HG03432 (cell line): ENCODE results near the gene PCF11.

ENCODE experiments used
- ATAC-seq: cut with Tn5 transposase; IDR thresholded peaks from one replicate; pipeline ENCODE4 v1.9.1; 2021; ENCODE audit warnings: mild to moderate bottlenecking, moderate library complexity; ENCODE audit not compliant: unreplicated experiment

Gene PCF11

DNA sequence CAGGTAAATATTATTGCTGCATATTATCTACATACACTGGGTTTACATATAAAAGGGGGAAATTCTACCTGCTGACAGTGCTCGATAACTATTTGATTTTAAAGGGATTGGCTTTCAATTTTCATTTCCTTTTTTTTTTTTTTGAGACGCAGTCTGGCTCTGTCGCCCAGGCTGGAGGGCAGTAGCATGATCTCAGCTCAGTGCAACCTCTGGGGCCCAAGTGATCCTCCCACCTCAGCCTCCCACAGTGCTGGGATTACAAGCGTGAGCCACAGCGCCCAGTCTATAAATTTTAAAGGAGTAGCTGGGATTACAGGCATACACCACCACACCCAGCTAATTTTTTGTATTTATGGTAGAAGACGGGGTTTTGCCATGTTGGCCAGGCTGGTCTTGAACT lies 3.2 kb upstream of the PCF11 start:
- ATAC-seq, result no peak

GRCh38 chr11:83156144-83156995 lies 561 bp upstream of the PCF11 start:
- peak; percentile 95 for ATAC-seq

- ATAC-seq, result no peak
Observed at GRCh38 chr11:83157594-83158356, 844 bp downstream of the PCF11 start.

DNA sequence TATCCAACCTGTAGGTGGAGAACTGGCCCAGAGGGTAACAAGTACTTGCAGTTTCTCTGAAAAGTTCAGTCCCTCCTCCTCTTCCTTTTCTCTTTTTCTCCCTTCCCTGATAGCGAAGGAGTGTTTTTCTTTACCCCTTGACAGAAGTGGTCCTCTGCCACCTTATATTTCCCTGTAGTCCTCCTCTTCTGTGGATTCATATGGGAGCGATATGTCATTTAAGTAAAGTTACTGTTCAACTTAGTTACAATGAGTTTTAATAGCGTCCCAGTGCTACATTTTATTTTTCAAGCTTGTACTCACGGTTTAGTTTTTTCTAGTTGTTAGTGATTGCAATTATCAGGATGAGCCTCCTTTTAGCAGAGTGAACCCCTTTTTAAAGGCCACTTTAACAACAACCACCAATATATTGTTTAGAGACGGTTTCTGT lies 1.4 kb downstream of the PCF11 start:
- ATAC-seq, result no peak

- ATAC-seq, result no peak
Observed at GRCh38 chr11:83158965-83159901, 2.3 kb downstream of the PCF11 start.

DNA sequence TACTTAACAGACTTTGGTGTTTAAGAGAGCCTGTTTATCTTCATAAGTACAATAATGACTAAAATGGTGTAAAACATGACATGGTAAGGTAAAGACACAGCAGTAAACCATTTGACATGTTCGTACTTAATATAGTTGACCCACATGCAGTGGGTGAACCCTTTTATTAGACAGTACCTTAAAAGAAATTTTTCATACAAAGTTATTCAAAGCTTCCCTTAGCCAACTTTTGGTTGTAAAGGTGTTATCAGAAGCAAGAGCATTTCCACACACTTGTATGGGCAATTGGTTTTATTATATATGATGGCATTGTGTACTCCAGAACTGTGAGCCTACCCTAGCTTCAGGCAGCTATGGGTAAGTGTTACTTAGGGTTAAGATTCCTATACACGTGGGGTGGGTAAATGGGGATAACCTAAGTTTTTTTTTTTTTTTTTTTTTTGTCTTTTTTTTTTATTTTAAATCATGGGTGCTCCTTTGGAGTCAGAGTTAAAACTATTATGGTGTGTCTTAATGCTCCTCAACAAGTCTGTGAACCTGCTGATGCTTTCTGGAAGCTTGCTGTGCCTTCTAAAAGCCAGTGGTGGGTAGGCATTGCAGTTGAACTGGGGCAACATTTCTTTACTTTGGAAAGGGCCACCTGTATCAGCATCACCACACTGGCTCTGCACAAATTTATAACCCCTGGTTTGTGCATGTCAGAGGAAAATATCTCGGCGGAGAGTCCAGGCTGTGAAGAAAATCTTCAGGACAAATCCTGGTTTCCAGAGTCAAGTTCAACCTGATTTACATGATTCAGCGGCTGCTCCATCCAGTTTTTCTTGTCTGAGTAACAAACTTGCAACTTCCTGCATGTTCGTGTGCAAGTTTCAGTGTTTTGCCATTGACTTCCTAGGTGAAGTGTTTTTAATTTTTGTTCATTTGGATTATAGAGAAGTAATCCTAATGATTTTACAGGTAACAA lies 3.3 kb downstream of the PCF11 start:
- ATAC-seq, result no peak

- ATAC-seq, result no peak
Observed at GRCh38 chr11:83161610-83162199, 4.8 kb downstream of the PCF11 start.

DNA sequence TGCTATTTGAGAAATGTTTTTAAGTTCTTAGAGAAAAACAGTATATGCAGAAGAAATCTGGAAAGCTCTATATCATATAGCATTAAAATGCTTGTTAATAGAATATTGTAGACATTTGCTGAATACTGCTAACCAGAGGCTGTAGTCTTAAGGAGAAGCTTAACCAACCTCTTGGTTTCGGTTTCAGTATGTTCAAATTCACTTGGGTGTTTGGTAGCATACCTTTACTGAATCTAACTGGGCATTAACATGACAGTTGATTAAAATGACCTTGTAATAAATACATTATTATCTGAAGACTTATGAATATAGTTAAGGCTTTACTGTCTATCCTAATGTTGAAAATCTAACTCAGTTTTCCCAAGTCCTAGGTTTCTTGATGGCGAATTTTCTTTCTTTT lies 5.4 kb downstream of the PCF11 start:
- peak; percentile 55 for ATAC-seq

- ATAC-seq, result no peak
Observed at GRCh38 chr11:83166193-83166866, 9.4 kb downstream of the PCF11 start.

- no peak for ATAC-seq
Observed at GRCh38 chr11:83168756-83169155, 11.8 kb downstream of the PCF11 start.

- no peak for ATAC-seq
Observed at GRCh38 chr11:83170865-83171264, 13.9 kb downstream of the PCF11 start.

GRCh38 chr11:83172551-83172950 lies 15.6 kb downstream of the PCF11 start:
- ATAC-seq, result no peak

- ATAC-seq, result no peak
Observed at GRCh38 chr11:83174008-83174407, 17.1 kb downstream of the PCF11 start.

DNA sequence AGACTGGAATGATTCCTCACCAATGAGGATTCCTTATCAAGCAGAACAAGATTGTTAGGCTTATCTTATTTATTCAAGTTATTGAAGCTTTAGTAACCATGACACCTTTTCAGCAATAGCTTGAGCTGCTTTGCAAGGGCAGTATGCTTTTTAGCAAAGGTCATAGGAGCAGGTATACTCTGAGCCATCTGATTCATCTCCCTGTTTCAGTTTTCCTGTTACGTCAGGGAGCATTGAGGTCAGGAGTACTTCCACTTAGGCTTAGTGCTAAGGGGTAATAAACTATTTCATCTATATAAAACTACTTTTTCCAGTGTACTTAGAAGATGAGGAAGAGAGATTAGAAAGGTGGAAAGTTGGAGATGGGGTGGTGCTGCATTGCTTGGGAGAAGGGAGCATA lies 18.9 kb downstream of the PCF11 start:
- ATAC-seq, result no peak

- ATAC-seq, result no peak
Observed at GRCh38 chr11:83181815-83182214, 24.9 kb downstream of the PCF11 start.

GRCh38 chr11:83185767-83186166 lies 28.8 kb downstream of the PCF11 start:
- no peak for ATAC-seq

DNA sequence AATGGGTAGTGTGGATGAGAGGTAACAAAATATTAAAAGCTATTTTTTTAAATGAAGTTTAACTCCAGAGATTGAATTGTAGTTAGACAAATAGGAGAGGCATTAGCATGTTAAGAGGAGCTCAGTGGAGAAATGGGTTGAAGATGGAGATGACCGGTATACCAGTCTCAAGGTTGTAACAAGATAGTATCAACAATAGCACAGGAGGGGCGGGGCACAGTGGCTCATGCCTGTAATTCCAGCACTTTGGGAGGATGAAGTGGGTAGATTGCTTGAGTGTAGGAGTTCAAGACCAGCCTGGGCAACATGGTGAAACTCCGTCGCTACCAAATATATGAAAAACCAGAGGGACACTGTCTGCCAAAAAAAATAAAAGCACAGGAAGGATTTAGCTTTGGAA lies 30.5 kb downstream of the PCF11 start:
- ATAC-seq, result no peak

DNA sequence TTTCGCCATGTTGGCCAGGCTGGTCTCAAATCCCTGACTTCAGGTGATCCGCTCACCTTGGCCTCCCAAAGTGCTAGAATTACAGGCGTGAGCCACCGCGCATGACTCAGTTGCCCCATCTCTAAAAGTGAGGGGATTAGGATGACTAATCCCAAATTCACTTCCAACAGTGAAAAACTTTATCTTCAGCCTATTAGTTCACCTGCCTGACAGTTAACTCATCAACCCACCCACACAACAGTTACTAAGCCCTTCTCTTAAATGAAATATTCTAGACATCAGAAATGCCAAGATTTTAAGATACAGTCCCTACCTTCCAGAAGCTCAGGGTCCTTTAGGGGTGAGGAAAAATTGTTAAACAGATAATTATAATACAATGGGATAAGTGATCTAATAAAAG lies 34.6 kb downstream of the PCF11 start:
- ATAC-seq, result no peak

GRCh38 chr11:83191986-83192385 lies 35.1 kb downstream of the PCF11 start:
- ATAC-seq, result no peak
